Mesodermal cell (in vitro differentiated cells): ENCODE data around the gene DTX2.
"Not testable (repeated sequence)": the region's sequence is repeated elsewhere in the genome, so short reads cannot be mapped to it uniquely, and the experiment has no call there.

ENCODE experiments used
- H3K27ac ChIP-seq: 2 replicates; pipeline ENCODE4 v1.7.0; 2013; ENCODE audit warnings: mild to moderate bottlenecking, low read depth, low read length, moderate library complexity; ENCODE audit not compliant: severe bottlenecking
- H3K36me3 ChIP-seq: 2 replicates; pipeline ENCODE4 v1.7.1; 2013; ENCODE audit warnings: mild to moderate bottlenecking, low read length, moderate library complexity; ENCODE audit not compliant: control insufficient read depth, insufficient read depth
- H3K4me1 ChIP-seq: one replicate; pipeline ENCODE4 v1.7.1; 2013; ENCODE audit warnings: mild to moderate bottlenecking, low read length; ENCODE audit not compliant: insufficient read depth, control insufficient read depth, poor library complexity, severe bottlenecking
- H3K4me3 ChIP-seq: 2 replicates; pipeline ENCODE4 v1.7.0; 2013; ENCODE audit warnings: low read length, control low read depth, mild to moderate bottlenecking; ENCODE audit not compliant: insufficient read depth, poor library complexity, severe bottlenecking; ENCODE audit errors: extremely low read depth
- H3K9me3 ChIP-seq: 2 replicates; pipeline ENCODE4 v1.7.1; 2013; ENCODE audit warnings: mild to moderate bottlenecking, low read length, moderate library complexity; ENCODE audit not compliant: control insufficient read depth
- WGBS, 2 experiments: methylation state at CpG; one replicate each; pipeline ENCODE4 v1.1.5; 2013; ENCODE audit warnings: missing lambda C conversion rate in 2 of 2; ENCODE audit not compliant: insufficient coverage in 2 of 2; 5-methylcytosine and 5-hydroxymethylcytosine counted together

Gene DTX2

DNA sequence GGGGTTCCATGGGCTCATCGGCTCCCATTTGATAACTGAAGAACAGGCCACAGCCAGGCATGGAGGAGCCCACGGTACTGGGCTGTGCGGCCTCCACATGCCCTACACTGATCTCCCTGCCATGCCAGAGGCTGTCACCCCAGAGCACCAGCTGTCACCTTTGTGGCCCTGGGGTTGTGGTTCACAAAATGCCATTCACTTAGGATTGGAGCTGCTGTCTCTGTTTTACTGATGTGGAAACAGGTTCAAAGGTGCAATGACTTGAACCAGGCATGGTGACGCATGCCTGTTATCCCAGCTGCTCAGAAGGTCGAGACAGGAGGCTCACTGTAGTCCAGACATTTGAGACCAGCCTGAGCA lies 44.6 kb downstream of the DTX2 start:
- Histone ChIP-seq H3K36me3 (peaks cover 8% of the 10 kb centered on the region), H3K4me1 (peaks cover 8% of the 10 kb centered on the region), H3K27ac (no peak overlapping the region), H3K9me3 (no peaks in the 10 kb centered on the region), H3K4me3 (no peak overlapping the region)
- 63 to 78% methylated on average over 4 to 5 of the region's 5 CpGs for WGBS, 2 experiments

DNA sequence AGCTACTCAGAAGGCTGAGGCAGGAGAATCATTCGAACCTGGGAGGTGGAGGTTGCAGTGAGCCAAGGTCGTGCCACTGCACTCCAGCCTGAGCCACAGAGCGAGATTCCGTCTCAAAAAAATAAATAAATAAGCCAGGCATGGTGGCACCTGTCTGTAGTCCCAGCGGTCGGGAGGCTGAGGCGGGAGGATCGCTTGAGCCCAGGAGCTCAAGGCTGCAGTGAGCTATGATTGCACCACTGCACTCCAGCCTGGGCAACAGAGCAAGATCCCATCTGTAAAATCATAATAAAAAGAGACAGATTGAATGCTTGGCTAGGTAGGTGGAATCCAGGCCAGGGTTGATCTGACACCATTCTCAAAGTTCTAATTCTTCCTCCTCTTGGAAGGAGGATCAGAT lies 45.1 kb downstream of the DTX2 start:
- not testable (repeated sequence) for H3K36me3 ChIP-seq, H3K4me3 ChIP-seq, H3K9me3 ChIP-seq, H3K27ac ChIP-seq, H3K4me1 ChIP-seq
- 99% methylated on average over 8 of the region's 8 CpGs for WGBS, 2 experiments

DNA sequence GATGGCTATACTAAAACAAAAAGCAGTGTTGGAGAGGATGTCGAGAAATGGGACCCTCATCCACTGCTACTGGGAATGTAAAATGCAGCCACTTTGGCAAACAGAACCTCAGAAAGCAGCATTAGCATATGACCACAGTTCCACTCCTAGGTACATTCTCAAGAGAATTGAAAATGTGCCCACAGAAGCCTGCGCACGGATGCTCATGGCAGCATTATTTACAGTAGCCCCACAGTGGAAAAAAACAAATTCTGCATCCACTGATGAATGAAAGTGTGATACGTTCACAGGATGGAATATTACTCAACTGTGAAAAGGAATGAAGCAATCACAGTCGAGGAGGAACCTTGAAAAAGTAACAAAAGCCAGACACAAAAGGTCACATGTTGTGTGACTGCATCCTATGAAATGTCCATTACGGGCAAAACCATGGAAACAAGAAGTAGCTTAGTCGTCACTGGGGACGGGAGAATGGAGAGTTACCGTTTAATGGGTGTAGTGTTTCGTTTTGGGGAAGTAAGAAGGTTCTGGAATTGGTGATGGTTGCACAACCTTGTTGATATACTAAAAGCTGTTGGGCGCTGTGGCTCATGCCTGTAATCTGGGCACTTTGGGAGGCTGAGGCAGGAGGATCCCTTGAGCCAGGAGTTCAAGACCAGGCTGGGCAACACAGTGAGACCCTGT lies 46.4 kb downstream of the DTX2 start:
- 80 to 89% methylated on average over 9 to 11 of the region's 11 CpGs for WGBS, 2 experiments
- Histone ChIP-seq H3K9me3 (no peaks in the 10 kb centered on the region), H3K36me3 (peaks cover 8% of the 10 kb centered on the region), H3K4me1 (peaks cover 8% of the 10 kb centered on the region), H3K4me3 (no peak overlapping the region), H3K27ac (no peak overlapping the region)

DNA sequence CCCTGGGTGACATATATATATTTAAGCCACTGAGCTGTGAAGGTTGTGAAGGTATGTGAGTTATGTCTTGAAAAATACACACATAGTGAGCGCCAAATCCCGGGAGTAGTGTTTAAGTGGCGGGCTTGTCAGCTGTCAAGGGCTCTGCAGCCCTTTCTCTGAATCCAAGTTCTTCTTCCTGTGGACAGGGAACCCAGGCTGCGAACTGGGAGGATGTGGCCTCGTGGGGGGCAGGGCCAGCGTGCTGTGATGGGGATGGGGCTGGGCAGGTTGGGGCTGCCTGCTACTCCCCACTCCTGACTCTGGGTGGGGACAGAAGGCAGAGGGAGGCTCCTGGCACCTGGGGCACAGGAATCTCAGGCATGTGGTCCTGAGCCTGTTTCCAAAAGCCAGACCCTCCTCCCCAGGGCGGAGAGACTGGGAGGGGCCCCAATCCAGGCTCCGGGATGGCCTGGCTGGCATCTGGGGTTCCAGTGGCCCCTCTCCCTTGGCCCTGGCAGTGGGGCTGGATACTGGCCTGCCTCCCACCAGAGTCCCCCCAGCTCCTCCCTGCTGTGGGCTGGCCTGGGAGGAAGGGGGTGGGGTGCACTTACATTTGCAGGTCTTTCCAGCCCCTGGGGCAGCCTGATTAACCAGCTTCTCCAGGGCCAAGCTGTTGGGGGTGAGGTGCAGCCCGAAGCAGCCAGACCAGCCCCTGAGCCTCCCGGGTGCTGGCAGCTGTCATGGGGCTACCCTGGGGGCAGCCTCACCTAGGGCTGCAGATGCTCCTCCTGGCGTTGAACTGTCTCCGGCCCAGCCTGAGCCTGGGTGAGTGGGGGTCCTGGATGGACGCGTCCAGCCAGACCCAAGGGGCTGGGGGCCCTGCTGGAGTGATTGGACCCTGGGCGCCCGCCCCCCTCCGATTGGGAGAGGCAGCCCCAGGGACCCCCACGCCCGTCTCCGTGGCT lies 48.7 kb downstream of the DTX2 start, which contains the start of gene UPK3B:
UPK3B (plus strand) TSS at position 622 of the 947 bp plus-strand sequence; CDS start at position 723, 101 bp downstream.
- 55 to 56% methylated on average over 11 to 13 of the region's 20 CpGs for WGBS, 2 experiments

DNA sequence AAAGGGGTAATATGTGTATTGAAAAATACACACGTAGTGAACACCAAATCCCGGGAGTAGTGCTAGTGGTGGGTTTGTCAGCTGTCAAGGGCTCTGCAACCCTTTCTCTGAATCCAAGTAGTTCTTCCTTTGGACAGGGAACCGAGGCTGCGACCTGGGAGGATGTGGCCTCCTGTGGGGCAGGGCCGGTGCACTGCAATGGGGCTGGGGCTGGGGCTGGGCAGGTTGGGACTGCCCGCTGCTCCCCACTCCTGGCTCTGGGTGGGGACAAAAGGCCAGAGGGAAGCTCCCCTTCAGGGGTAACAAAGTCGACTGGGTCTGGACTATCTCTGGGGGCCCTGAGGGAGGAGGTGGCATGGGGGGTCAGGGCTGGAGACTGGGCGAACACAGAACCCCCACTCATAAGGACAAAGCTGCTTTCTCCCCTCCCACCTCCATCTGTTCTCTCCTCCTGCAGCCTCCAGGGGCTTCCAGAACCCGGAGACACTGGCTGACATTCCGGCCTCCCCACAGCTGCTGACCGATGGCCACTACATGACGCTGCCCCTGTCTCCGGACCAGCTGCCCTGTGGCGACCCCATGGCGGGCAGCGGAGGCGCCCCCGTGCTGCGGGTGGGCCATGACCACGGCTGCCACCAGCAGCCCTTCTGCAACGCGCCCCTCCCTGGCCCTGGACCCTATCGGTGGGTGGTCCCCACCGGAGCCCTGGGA lies 49.8 kb downstream of the DTX2 start:
- not testable (repeated sequence) for H3K9me3 ChIP-seq, H3K27ac ChIP-seq, H3K4me3 ChIP-seq, H3K36me3 ChIP-seq
- 77% methylated on average over 4 of the region's 24 CpGs; no CpG with 5 or more reads in 1 of the 2 experiments for WGBS, 2 experiments
- peaks cover 11% of the 10 kb centered on the region for H3K4me1 ChIP-seq

More for the DNA sequence above, 48.7 kb downstream of the DTX2 start, which contains the start of gene UPK3B:
- Histone ChIP-seq H3K4me1 (peaks cover 8% of the 10 kb centered on the region), H3K36me3 (peaks cover 8% of the 10 kb centered on the region), H3K9me3 (no peaks in the 10 kb centered on the region), H3K27ac (peak within 1 kb of the TSS; percentile 36), H3K4me3 (no peak within 1 kb of the TSS)

DNA sequence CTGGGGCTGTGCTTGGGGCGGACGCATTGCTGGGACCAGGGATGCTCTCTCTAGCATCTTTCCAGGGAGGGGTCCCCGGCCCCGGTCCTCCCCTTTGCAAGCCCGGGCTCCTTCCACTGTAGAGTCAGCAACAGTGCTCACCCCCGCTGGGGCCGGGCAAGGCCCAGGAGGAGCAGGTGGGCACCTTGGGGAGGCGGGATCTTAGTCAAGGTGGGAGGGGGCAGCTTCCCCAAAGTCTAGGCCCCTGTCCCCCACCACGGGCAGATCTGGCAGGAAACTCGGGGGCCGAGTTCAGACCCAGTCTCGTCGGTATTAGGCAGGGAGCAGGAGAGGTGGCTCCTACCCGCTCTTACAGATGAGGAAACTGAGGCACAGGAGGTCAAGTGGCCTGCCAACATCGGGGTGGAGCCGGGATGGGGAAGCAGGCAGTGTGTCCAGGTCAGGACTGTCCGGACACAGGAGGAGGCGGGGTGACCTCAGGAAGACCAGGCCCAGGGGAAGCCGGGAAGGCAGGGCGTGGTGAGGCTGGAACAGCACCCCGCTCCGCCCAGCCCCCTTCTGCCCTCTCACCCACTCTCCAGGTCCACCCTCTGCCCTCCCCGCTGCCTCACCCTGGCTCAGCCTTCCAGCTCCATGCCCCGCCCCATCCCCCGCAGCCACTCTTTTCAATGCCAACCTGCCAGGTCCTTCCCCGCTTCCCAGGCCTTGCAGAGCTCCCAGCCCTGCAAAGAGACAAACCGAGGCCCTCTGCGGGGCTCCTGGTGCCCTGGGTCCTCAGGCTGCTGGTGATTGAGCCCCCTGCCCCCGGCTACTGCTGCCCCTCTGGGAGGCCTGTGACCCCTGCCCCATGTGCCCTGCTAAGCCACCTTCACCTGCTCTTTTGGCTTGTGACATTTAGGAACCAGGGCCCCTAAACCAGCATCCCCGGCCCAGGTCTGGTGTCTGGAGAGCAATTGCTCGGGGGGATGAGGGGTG lies 50.7 kb downstream of the DTX2 start:
- 80% methylated on average over 1 of the region's 31 CpGs; no CpG with 5 or more reads in 1 of the 2 experiments for WGBS, 2 experiments
- not testable (repeated sequence) for H3K9me3 ChIP-seq, H3K27ac ChIP-seq, H3K36me3 ChIP-seq, H3K4me3 ChIP-seq
- peaks cover 11% of the 10 kb centered on the region for H3K4me1 ChIP-seq

DNA sequence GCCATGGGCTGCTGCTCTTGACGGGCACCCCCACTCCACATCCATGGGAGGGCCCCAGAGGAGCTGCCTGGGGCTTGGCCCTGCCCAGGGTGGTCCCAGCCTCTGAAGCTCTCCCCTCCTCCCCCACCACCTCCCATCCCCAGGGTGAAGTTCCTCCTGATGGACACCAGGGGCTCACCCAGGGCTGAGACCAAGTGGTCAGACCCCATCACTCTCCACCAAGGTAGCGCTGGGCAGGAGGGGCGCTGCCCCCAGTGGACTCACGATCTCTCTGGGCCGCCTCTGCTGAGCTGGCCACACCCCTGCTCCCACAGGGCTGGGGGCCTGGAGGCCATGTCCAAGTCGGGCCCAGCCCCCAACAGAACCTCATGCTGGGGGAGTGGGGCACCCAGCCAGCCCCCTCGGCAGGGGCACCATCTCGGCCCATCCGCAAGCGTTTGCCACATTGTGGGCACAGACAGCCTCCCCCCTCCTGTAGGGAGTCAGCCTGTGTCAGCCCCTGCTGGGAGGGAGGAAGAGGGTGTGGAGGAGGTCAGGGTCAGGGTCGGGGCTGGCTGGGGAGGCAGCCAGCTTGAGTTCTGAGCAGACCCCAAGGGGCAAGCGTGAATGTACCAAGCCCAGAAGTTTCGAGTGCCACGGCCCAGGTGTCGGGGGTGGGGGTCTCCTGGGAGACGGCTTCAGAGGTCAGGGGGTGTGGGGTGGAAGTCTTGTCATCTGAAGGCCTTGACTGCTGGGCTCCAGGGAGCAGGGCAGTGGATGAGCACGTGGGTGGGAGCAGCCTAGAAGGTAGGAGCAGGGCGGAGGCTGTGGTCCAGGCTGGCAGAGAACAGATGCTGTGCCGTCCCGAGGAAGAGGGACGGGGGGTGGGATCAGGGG lies 51.7 kb downstream of the DTX2 start:
- H3K27ac ChIP-seq = no peak overlapping the region
- WGBS, 2 experiments = 48 to 72% methylated on average over 6 to 20 of the region's 21 CpGs
- H3K4me1 ChIP-seq = peaks cover 11% of the 10 kb centered on the region
- H3K9me3 ChIP-seq = no peaks in the 10 kb centered on the region
- H3K36me3 ChIP-seq = no peaks in the 10 kb centered on the region
- H3K4me3 ChIP-seq = no peak overlapping the region

DNA sequence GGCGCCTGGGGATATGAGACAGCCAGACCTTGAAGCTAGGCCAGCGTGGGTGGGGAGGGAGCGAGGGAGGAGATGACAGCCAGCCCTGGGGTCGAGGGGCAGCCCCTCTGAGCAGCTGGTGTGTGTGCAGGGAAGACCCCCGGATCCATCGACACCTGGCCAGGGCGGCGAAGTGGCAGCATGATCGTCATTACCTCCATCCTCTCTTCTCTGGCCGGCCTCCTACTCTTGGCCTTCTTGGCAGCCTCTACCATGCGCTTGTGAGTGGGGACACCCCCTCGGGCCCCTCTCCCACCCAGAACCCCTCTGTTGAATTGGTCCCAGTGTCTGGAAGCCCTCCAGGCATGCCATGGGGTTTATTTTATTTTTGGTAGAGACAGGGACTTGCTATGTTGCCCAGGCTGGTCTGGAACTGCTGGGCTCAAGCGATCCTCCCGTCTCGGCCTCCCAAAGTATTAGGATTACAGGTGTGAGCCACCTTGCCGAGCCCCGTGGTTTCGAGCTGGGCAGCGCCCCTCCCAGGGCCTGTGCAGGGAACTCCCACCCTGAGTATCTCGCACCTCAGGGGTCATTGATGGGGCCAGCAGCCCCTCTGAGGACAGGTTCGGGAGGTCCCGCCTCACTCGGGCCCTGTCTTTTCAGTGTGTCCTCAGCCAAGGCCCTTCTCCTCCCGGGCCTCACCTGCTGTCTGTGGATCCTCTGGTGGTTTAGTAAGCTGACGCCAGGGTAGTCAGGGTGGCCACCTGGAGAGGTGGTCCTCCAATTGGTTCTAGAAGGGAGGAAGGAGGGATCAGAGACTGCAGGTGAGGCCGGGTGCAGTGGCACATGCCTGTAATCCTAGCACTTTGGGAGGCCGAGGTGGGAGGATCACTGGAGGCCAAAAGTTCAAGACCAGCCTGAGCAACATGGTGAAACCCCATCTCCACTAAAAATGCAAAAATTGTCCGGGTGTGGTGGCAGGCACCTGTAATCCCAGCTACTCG lies 52.6 kb downstream of the DTX2 start:
- WGBS, 2 experiments = 90 to 96% methylated on average over 23 to 24 of the region's 29 CpGs
- Histone ChIP-seq H3K4me1 (peaks cover 11% of the 10 kb centered on the region), H3K9me3 (no peaks in the 10 kb centered on the region), H3K4me3 (no peak overlapping the region), H3K27ac (no peak overlapping the region), H3K36me3 (no peaks in the 10 kb centered on the region)
